K562 (cell line): ENCODE data around the gene RHBDD1. TPM values are rescaled to one million over a fixed set of nuclear protein-coding genes. Genes with fewer than 3 reads are reported as not detected.

Source experiments
- ATAC-seq: fragments of 200-7000 bp; cut with Tn5 transposase; 3 replicates; pipeline ENCODE4 v1.9.1; 2020; ENCODE audit warnings: moderate library complexity
- BruUV-seq: library from RNA; stranded (reverse); fragments of 400-500 nt; replicated peaks from 2 replicates; lab custom pipeline; 2021; lab: Mats Ljungman, UMichigan
- CTCF ChIA-PET: fragments of 300-600 bp; formaldehyde crosslinking; extraction: SDS; loops from one replicate; lab custom pipeline; 2021; ENCODE audit warnings: low intra/inter-chr PET ratio; lab: Yijun Ruan, JAX
- POLR2A ChIA-PET: fragments of 300-600, 350-650 bp; sonication (Branson Sonifier 250); formaldehyde crosslinking; extraction: SDS; loops from one replicate; lab custom pipeline; 2021; ENCODE audit warnings: antibody characterized with exemption, inconsistent platforms; lab: Yijun Ruan, JAX
- DNase-seq, 4 experiments: peaks; one replicate each; pipeline versions ENCODE4 v3.0.0 to v3.0.0-alpha.2; 2011 to 2018; ENCODE audit warnings: low spot score in 3 of 4, mixed read lengths in 3 of 4; ENCODE audit errors: extremely low read depth in 1 of 4
- FAIRE-seq: peaks from 2 replicates; lab custom pipeline; 2011; peaks lifted over from hg19 to GRCh38; lab: Jason Lieb, UNC
- H2AFZ ChIP-seq: 2 replicates; pipeline ENCODE4 v1.6.0; 2011; ENCODE audit warnings: low read depth, low read length, control low read depth, inconsistent platforms
- H3K27ac ChIP-seq: fragments of 200-600 bp; 3 replicates; pipeline ENCODE4 v1.8.0; 2011; ENCODE audit warnings: low read depth, mild to moderate bottlenecking, control low read depth, inconsistent platforms, low read length, moderate library complexity, mixed read lengths; ENCODE audit errors: extremely low read depth
- H3K27me3 ChIP-seq, 2 experiments: fragments of 300-600 bp in 1 of 2; 2 replicates in 1 of 2; 3 replicates in 1 of 2; pipeline versions ENCODE4 v1.6.0 to v1.8.0; 2011; ENCODE audit warnings: inconsistent platforms in 2 of 2, low read length in 2 of 2, mild to moderate bottlenecking in 1 of 2, mixed read lengths in 1 of 2, moderate library complexity in 1 of 2; ENCODE audit not compliant: control insufficient read depth in 2 of 2, insufficient read depth in 2 of 2
- H3K36me3 ChIP-seq: fragments of 300-600 bp; 3 replicates; pipeline ENCODE4 v1.8.0; 2011; ENCODE audit warnings: mild to moderate bottlenecking, low read length, inconsistent platforms; ENCODE audit not compliant: control insufficient read depth, insufficient read depth
- H3K4me1 ChIP-seq, 2 experiments: fragments of 200-600 bp in 1 of 2; replicated peaks in 1 of 2; 2 replicates in 1 of 2; 3 replicates in 1 of 2; pipeline versions ENCODE4 v1.5.1 to v1.8.0; 2011; ENCODE audit warnings: inconsistent platforms in 2 of 2, low read length in 2 of 2, mild to moderate bottlenecking in 1 of 2, mixed read lengths in 1 of 2, moderate library complexity in 1 of 2; ENCODE audit not compliant: control insufficient read depth in 2 of 2, insufficient read depth in 2 of 2
- H3K4me2 ChIP-seq: 2 replicates; pipeline ENCODE4 v1.6.1; 2011; ENCODE audit warnings: low read length, control low read depth, inconsistent platforms, mixed read lengths; ENCODE audit not compliant: insufficient read depth
- H3K4me3 ChIP-seq: fragments of 200-600 bp; sonication (generic), shearing (Covaris generic); 2 replicates; pipeline ENCODE4 v1.5.1; 2016; ENCODE audit warnings: control low read depth, inconsistent platforms
- H3K79me2 ChIP-seq: fragments of 200-600 bp; 3 replicates; pipeline ENCODE4 v1.8.0; 2011; ENCODE audit warnings: low read length, inconsistent platforms; ENCODE audit not compliant: control insufficient read depth, insufficient read depth
- H3K9ac ChIP-seq, 2 experiments: 2 replicates each; pipeline versions ENCODE4 v1.6.0 to v1.6.1; 2011; ENCODE audit warnings: low read depth in 2 of 2, low read length in 2 of 2, control low read depth in 1 of 2, inconsistent platforms in 1 of 2, mild to moderate bottlenecking in 1 of 2, mixed read lengths in 1 of 2; ENCODE audit not compliant: insufficient read depth in 1 of 2
- H3K9me1 ChIP-seq: one replicate; pipeline ENCODE4 v1.6.0; 2011; ENCODE audit warnings: inconsistent platforms, mild to moderate bottlenecking, low read length, moderate library complexity; ENCODE audit not compliant: control insufficient read depth, insufficient read depth
- H3K9me3 ChIP-seq: replicated peaks from 2 replicates; pipeline ENCODE4 v1.5.1; 2011; ENCODE audit warnings: low read depth, low read length, inconsistent platforms; ENCODE audit not compliant: control insufficient read depth, insufficient read depth
- H4K20me1 ChIP-seq: replicated peaks from 2 replicates; pipeline ENCODE4 v1.6.1; 2011; ENCODE audit warnings: low read length, inconsistent platforms, mixed read lengths; ENCODE audit not compliant: control insufficient read depth, insufficient read depth
- C11orf30 ChIP-seq: fragments of 450-650 bp; IDR thresholded peaks from 2 replicates; pipeline ENCODE4 v1.6.1; 2016; ENCODE audit warnings: low read depth, mild to moderate bottlenecking
- ERF ChIP-seq: fragments of 450-650 bp; formaldehyde crosslinking; IDR thresholded peaks from 2 replicates; pipeline ENCODE4 v1.4.0; 2020; ENCODE audit warnings: mild to moderate bottlenecking, mixed read lengths
- FOXJ3 ChIP-seq: sonication (generic); formaldehyde crosslinking; IDR thresholded peaks from 2 replicates; pipeline ENCODE4 v1.4.0; 2020; ENCODE audit warnings: mild to moderate bottlenecking, missing genetic modification reagents
- GATAD2A ChIP-seq: fragments of 450-650 bp; IDR thresholded peaks from 2 replicates; pipeline ENCODE4 v1.6.1; 2017
- HMGXB4 ChIP-seq: sonication (generic); formaldehyde crosslinking; IDR thresholded peaks from 2 replicates; pipeline ENCODE4 v1.8.1; 2023; ENCODE audit warnings: mild to moderate bottlenecking, missing genetic modification reagents
- MAX ChIP-seq: sonication (generic); formaldehyde crosslinking; IDR thresholded peaks from 2 replicates; pipeline ENCODE4 v1.9.0; 2022; ENCODE audit warnings: mild to moderate bottlenecking, missing genetic modification reagents
- PHF21A ChIP-seq: fragments of 450-650 bp; IDR thresholded peaks from 2 replicates; pipeline ENCODE4 v1.6.1; 2017; ENCODE audit warnings: low read depth, borderline replicate concordance
- ZBTB11 ChIP-seq, 3 experiments: fragments of 200-800 bp in 1 of 3; fragments of 250-450 bp in 1 of 3; fragments of 450-650 bp in 1 of 3; sonication (Bioruptor Pico) in 1 of 3; sonication (Bioruptor generic) in 1 of 3; formaldehyde crosslinking in 1 of 3; IDR thresholded peaks; 2 replicates each; pipeline versions ENCODE4 v1.6.1 to v1.8.0; 2016 to 2022; ENCODE audit warnings: mild to moderate bottlenecking in 2 of 3, missing genetic modification characterization in 2 of 3, missing compliant biosample characterization in 1 of 3, moderate library complexity in 1 of 3
- ZNF146 ChIP-seq: IDR thresholded peaks from one replicate; pipeline ENCODE4 v1.6.1; 2018; ENCODE audit warnings: missing compliant biosample characterization; ENCODE audit not compliant: unreplicated experiment
- ZNF316 ChIP-seq: fragments of 450-650 bp; IDR thresholded peaks from 2 replicates; pipeline ENCODE4 v1.6.1; 2016
- ZNF354B ChIP-seq: fragments of 250-450 bp; sonication (Bioruptor Pico); IDR thresholded peaks from 2 replicates; pipeline ENCODE4 v1.4.0; 2020
- ZNF695 ChIP-seq: fragments of 450-650 bp; formaldehyde crosslinking; IDR thresholded peaks from 2 replicates; pipeline ENCODE4 v1.4.0; 2020; ENCODE audit warnings: mild to moderate bottlenecking, moderate library complexity
- WGBS: fragments of 100-300 bp; shearing (Covaris generic); methylation state at CpG from one replicate; pipeline ENCODE4 v1.1.6; 2016; ENCODE audit warnings: low coverage, mixed read lengths; ENCODE audit not compliant: insufficient coverage; ENCODE audit errors: missing lambda C conversion rate; 5-methylcytosine and 5-hydroxymethylcytosine counted together
- in situ Hi-C: fragments of 300-500 bp; cut with MboI; formaldehyde crosslinking; loops from 4 replicates; pipeline ENCODE4 v1.15.0; 2018; ENCODE audit warnings: inconsistent platforms, mixed read lengths
- intact Hi-C: fragments of 100-400 bp; cut with micrococcal nuclease; formaldehyde crosslinking; loops from 2 replicates; pipeline ENCODE4 v1.14.2; 2022
- polyA plus RNA-seq, 8 experiments: library from polyadenylated mRNA; depleted of rRNA in 4 of 8; stranded (reverse) in 5 of 8; unstranded in 3 of 8; fragments of >200 nt; fragmentation: Nextera tagmentation in 2 of 8; fragmentation: Illumina TruSeq in 1 of 8; extraction: Ambion mirVana in 2 of 8; extraction: Trizol in 1 of 8; gene quantifications; 2 replicates each; pipeline versions ENCODE4 v1.2.1 to v1.2.3, GENCODE V29; 2011 to 2014; ENCODE audit warnings: inconsistent platforms in 1 of 8, missing spikeins in 1 of 8
- total RNA-seq, 7 experiments: library from RNA; depleted of rRNA in 6 of 7; stranded (reverse); fragments of >200 nt in 6 of 7; fragmentation: Illumina TruSeq in 2 of 7; extraction: Trizol in 2 of 7; gene quantifications; 2 replicates each; pipeline versions ENCODE4 v1.2.1 to v1.2.3, GENCODE V29; 2011 to 2021; ENCODE audit warnings: low replicate concordance in 1 of 7

Gene RHBDD1
- total and polyA plus RNA-seq, 9 of the 15 experiments (the other 6 are each of a cell fraction or from before 2014, with no cell fraction given) = 4.8 to 34.8 (median 15.6) TPM

GRCh38 chr2:226995625-226996041 is 159.8 kb downstream of the RHBDD1 start:
- H2AFZ ChIP-seq = no peak overlapping the region
- no peak overlapping the region for H3K4me3 ChIP-seq
- 80% methylated on average over 14 of the region's 15 CpGs for WGBS
- H3K9me3 ChIP-seq = no peaks in the 10 kb centered on the region
- peaks cover 10% of the 10 kb centered on the region; the same call in 1 of the 3 replicates for H3K36me3 ChIP-seq
- ChIA-PET POLR2A (no interaction called here), CTCF (no interaction called here)
- no peak for TF ChIP-seq GATAD2A
- TF ChIP-seq C11orf30 = peak; percentile 32; the same call in 1 of the 2 replicates
- TF ChIP-seq ZNF316 = 0 out of 2 replicates have a peak, but pooled peaks have one; percentile 5
- TF ChIP-seq FOXJ3 (CRISPR knock-in tag) = no peak
- H3K4me1 ChIP-seq = no peaks in the 10 kb centered on the region
- no peaks in the 10 kb centered on the region for H4K20me1 ChIP-seq
- intact Hi-C loops (no loop called here), in situ Hi-C loops (no loop called here)
- no peak overlapping the region for H3K27ac ChIP-seq
- no peaks in the 10 kb centered on the region for H3K9me1 ChIP-seq
- no TSS peak for BruUV-seq
- no peaks in the 10 kb centered on the region for H3K27me3 ChIP-seq
- no peaks in the 10 kb centered on the region for H3K79me2 ChIP-seq
- H3K9ac ChIP-seq = no peak overlapping the region
- ATAC-seq (no peak), DNase-seq (no peak), FAIRE-seq (no peak)
- no peak overlapping the region for H3K4me2 ChIP-seq

GRCh38 chr2:226999661-227000060 is 163.8 kb downstream of the RHBDD1 start:
- ChIA-PET CTCF (no interaction called here), POLR2A (no interaction called here)
- Histone ChIP-seq H3K9me3 (no peaks in the 10 kb centered on the region), H4K20me1 (no peaks in the 10 kb centered on the region), H3K27ac (no peak overlapping the region), H3K9ac (no peak overlapping the region), H2AFZ (no peak overlapping the region), H3K36me3 (peaks cover 6% of the 10 kb centered on the region; the same call in 1 of the 3 replicates), H3K79me2 (no peaks in the 10 kb centered on the region), H3K9me1 (no peaks in the 10 kb centered on the region), H3K27me3 (no peaks in the 10 kb centered on the region), H3K4me3 (no peak overlapping the region), H3K4me2 (no peak overlapping the region), H3K4me1 (no peaks in the 10 kb centered on the region)
- no peak for FAIRE-seq
- WGBS = 78% methylated on average over 2 of the region's 2 CpGs
- no TSS peak for BruUV-seq
- no peak for DNase-seq
- no peak for ATAC-seq
- in situ Hi-C loops = no loop called here
- intact Hi-C loops = no loop called here
- TF ChIP-seq ERF (CRISPR knock-in tag) (no peak), PHF21A (no peak), HMGXB4 (CRISPR knock-in tag) (no peak), ZBTB11 (CRISPR knock-in tag; IDR thresholded peaks at IDR 0.05) (no peak), ZNF695 (CRISPR knock-in tag) (no peak), ZNF146 (CRISPR knock-in tag) (no peak), MAX (CRISPR knock-in tag) (no peak), ZNF354B (CRISPR knock-in tag) (no peak)
